Subcutaneous adipose tissue (tissue), 4 donors: Measurements from ENCODE around the gene USP8. TPM values are rescaled to one million over a fixed set of nuclear protein-coding genes. Genes with fewer than 3 reads are reported as not detected.

Experiments used
- CTCF ChIP-seq: fragments of 450-650 bp; IDR thresholded peaks from one replicate; pipeline ENCODE4 v1.5.1; 2016; ENCODE audit warnings: low read depth, mild to moderate bottlenecking, control low read depth, antibody characterized with exemption, moderate library complexity
- total RNA-seq, 4 donors: library from RNA; depleted of rRNA; stranded (reverse); fragments of >200 nt; gene quantifications; one replicate each; pipeline ENCODE4 v1.1.0, GENCODE V29; 2016

Gene USP8
- 10 to 100 TPM; 45.2 to 65.2 (median 50.9) TPM for total RNA-seq

- no peak for TF ChIP-seq CTCF
Observed at GRCh38 chr15:50424066-50424890, at the start of gene USP8. Gene USP8, plus strand, starts transcription at chr15:50424405. Its CDS starts 14,669 bp downstream, at chr15:50439074.

GRCh38 chr15:50377867-50378751 is 46.1 kb upstream of the USP8 start:
- no peak for TF ChIP-seq CTCF

- TF ChIP-seq CTCF, result no peak
Observed at GRCh38 chr15:50378776-50379175, 45.4 kb upstream of the USP8 start.

GRCh38 chr15:50380089-50380488 is 44.1 kb upstream of the USP8 start:
- no peak for TF ChIP-seq CTCF

GRCh38 chr15:50381438-50381837 is 42.8 kb upstream of the USP8 start:
- no peak for TF ChIP-seq CTCF

GRCh38 chr15:50390554-50391264 is 33.5 kb upstream of the USP8 start:
- TF ChIP-seq CTCF, result no peak

GRCh38 chr15:50411870-50412269 is 12.3 kb upstream of the USP8 start:
- TF ChIP-seq CTCF, result no peak
